GM12873 (cell line): Measurements from ENCODE around the gene HAUS3.

ENCODE experiments used
- CTCF ChIP-seq: IDR thresholded peaks from 2 replicates; pipeline ENCODE4 v1.5.1; 2012; ENCODE audit warnings: low read depth, mild to moderate bottlenecking, moderate library complexity, low read length, control low read depth; ENCODE audit not compliant: insufficient read depth; ENCODE audit errors: missing control alignments

The HAUS3 gene

GRCh38 chr4:2280531-2281300 is 38.8 kb upstream of the HAUS3 start:
- TF ChIP-seq CTCF, result no peak

GRCh38 chr4:2277956-2278355 is 36.0 kb upstream of the HAUS3 start:
- TF ChIP-seq CTCF, result no peak

- no peak for TF ChIP-seq CTCF
These were observed 34.8 kb upstream of the HAUS3 start for GRCh38 chr4:2276581-2277325.

GRCh38 chr4:2275546-2276251 is 33.8 kb upstream of the HAUS3 start:
- TF ChIP-seq CTCF, result no peak

GRCh38 chr4:2274320-2275043 is 32.6 kb upstream of the HAUS3 start:
- no peak for TF ChIP-seq CTCF

- no peak for TF ChIP-seq CTCF
These were observed 31.9 kb upstream of the HAUS3 start for GRCh38 chr4:2273657-2274319.

GRCh38 chr4:2273221-2273620 is 31.3 kb upstream of the HAUS3 start:
- TF ChIP-seq CTCF, result no peak
